Uterus (tissue), 4 donors: ENCODE data around the gene WDPCP. TPM values are rescaled to one million over a fixed set of nuclear protein-coding genes. Genes with fewer than 3 reads are reported as not detected.
A peak's percentile ranks its signal among the peaks of the same experiment; 100 is the strongest.
"Not testable (repeated sequence)": the region's sequence is repeated elsewhere in the genome, so short reads cannot be mapped to it uniquely, and the experiment has no call there.

ENCODE experiments used
- DNase-seq, 2 donors: peaks; one replicate each; pipeline ENCODE4 v3.0.0-alpha.2; 2019 to 2020
- H3K27ac ChIP-seq, 2 donors: fragments of 200-600 bp; sonication (generic); 1 replicate in 1 of 2; 2 replicates in 1 of 2; pipeline ENCODE4 v1.5.1; 2016 to 2018
- H3K27me3 ChIP-seq, 2 donors: fragments of 200-600 bp; sonication (generic); one replicate each; pipeline ENCODE4 v1.5.1; 2018 to 2019; ENCODE audit warnings: control low read depth in 1 of 2
- H3K36me3 ChIP-seq, 2 donors: fragments of 200-600 bp; sonication (generic); one replicate each; pipeline ENCODE4 v1.5.1; 2019; ENCODE audit warnings: control low read depth in 1 of 2
- H3K4me1 ChIP-seq, 2 donors: fragments of 200-600 bp; sonication (generic); one replicate each; pipeline ENCODE4 v1.5.1; 2018 to 2019; ENCODE audit warnings: control low read depth in 1 of 2
- H3K4me3 ChIP-seq, 2 donors: fragments of 200-600 bp; sonication (generic); 1 replicate in 1 of 2; 2 replicates in 1 of 2; pipeline ENCODE4 v1.5.1; 2018 to 2019; ENCODE audit warnings: mild to moderate bottlenecking in 1 of 2
- H3K9me3 ChIP-seq, 2 donors: fragments of 200-600 bp; sonication (generic); one replicate each; pipeline ENCODE4 v1.5.1; 2019; ENCODE audit warnings: control low read depth in 1 of 2
- CTCF ChIP-seq, 4 experiments: fragments of 200-600 bp in 2 of 4; fragments of 450-650 bp in 2 of 4; sonication (generic) in 2 of 4; IDR thresholded peaks; one replicate each; pipeline ENCODE4 v1.5.1; 2016 to 2019; ENCODE audit warnings: antibody characterized with exemption in 4 of 4, mild to moderate bottlenecking in 2 of 4, moderate library complexity in 1 of 4
- POLR2A ChIP-seq, 2 donors: fragments of 450-650 bp; IDR thresholded peaks; one replicate each; pipeline ENCODE4 v1.6.1; 2016; ENCODE audit warnings: antibody characterized with exemption in 2 of 2, mild to moderate bottlenecking in 1 of 2, moderate library complexity in 1 of 2
- intact Hi-C: fragments of 100-400 bp; cut with DNase I; formaldehyde crosslinking; loops from one replicate; pipeline ENCODE4 v1.15.1; 2023; ENCODE audit warnings: low total_unique reads
- total RNA-seq, 4 donors: library from RNA; depleted of rRNA in 3 of 4; stranded (reverse); fragments of >200 nt in 3 of 4; gene quantifications; one replicate each; pipeline versions ENCODE4 v1.1.0 to v1.2.4, GENCODE V29; 2014 to 2023
- donor health status: DM: yes; HTN: yes; CAD: no.

The WDPCP gene
- total RNA-seq, 4 donors from 2014 or later, result 8.8 to 39.8 (median 29.7) TPM

- intact Hi-C loops, result no loop called here
- Histone ChIP-seq H3K36me3 (no peaks in the 10 kb centered on the region), H3K4me1 (no peaks in the 10 kb centered on the region), H3K27ac (peak overlapping the region; percentile 11 to 35), H3K27me3 (no peaks in the 10 kb centered on the region), H3K4me3 (no peak overlapping the region), H3K9me3 (no peaks in the 10 kb centered on the region)
- no peak for DNase-seq
- no peak for TF ChIP-seq CTCF (IDR thresholded peaks at IDR 0.05)
- no peak for TF ChIP-seq POLR2A (IDR thresholded peaks at IDR 0.05)
Observed at GRCh38 chr2:63580651-63581297, 7.5 kb downstream of the WDPCP start.

GRCh38 chr2:63578767-63579166, 9.5 kb downstream of the WDPCP start:
- DNase-seq, result no peak
- H3K27ac ChIP-seq, result no peak overlapping the region
- H3K36me3 ChIP-seq, result no peaks in the 10 kb centered on the region
- H3K4me1 ChIP-seq, result no peaks in the 10 kb centered on the region
- H3K4me3 ChIP-seq, result no peak overlapping the region
- intact Hi-C loops, result no loop called here
- H3K9me3 ChIP-seq, result no peaks in the 10 kb centered on the region
- TF ChIP-seq CTCF (IDR thresholded peaks at IDR 0.05) (no peak), POLR2A (IDR thresholded peaks at IDR 0.05) (no peak)
- H3K27me3 ChIP-seq, result no peaks in the 10 kb centered on the region

- Histone ChIP-seq H3K4me3 (no peak overlapping the region), H3K27me3 (no peaks in the 10 kb centered on the region), H3K27ac (no peak overlapping the region), H3K4me1 (no peaks in the 10 kb centered on the region), H3K9me3 (no peaks in the 10 kb centered on the region), H3K36me3 (no peaks in the 10 kb centered on the region)
- intact Hi-C loops, result no loop called here
- TF ChIP-seq POLR2A (IDR thresholded peaks at IDR 0.05) (no peak), CTCF (IDR thresholded peaks at IDR 0.05) (no peak)
- no peak for DNase-seq
Observed at GRCh38 chr2:63576546-63576945, 11.7 kb downstream of the WDPCP start.

- H3K27me3 ChIP-seq, H3K4me1 ChIP-seq, H3K36me3 ChIP-seq, intact Hi-C loops, H3K9me3 ChIP-seq, DNase-seq, H3K4me3 ChIP-seq, H3K27ac ChIP-seq: not testable (repeated sequence)
Observed at GRCh38 chr2:63573726-63574345, 14.4 kb downstream of the WDPCP start.

- H3K4me3 ChIP-seq, intact Hi-C loops, H3K9me3 ChIP-seq, DNase-seq, H3K4me1 ChIP-seq, H3K27me3 ChIP-seq, H3K27ac ChIP-seq, H3K36me3 ChIP-seq: not testable (repeated sequence)
Observed at GRCh38 chr2:63573026-63573425, 15.3 kb downstream of the WDPCP start.

- H3K27ac ChIP-seq, result no peak overlapping the region
Observed at GRCh38 chr2:63572001-63572400, 16.3 kb downstream of the WDPCP start.

More at GRCh38 chr2:63572001-63572400, 16.3 kb downstream of the WDPCP start:
- intact Hi-C loops, result no loop called here
- H3K4me3 ChIP-seq, result no peak overlapping the region
- TF ChIP-seq POLR2A (IDR thresholded peaks at IDR 0.05), result no peak
- TF ChIP-seq CTCF (IDR thresholded peaks at IDR 0.05), result no peak
- H3K4me1 ChIP-seq, result no peaks in the 10 kb centered on the region
- DNase-seq, result no peak
- no peaks in the 10 kb centered on the region for H3K27me3 ChIP-seq
- H3K9me3 ChIP-seq, result no peaks in the 10 kb centered on the region
- H3K36me3 ChIP-seq, result no peaks in the 10 kb centered on the region
